Measurements from ENCODE around the gene CORO2B. TPM values are rescaled to one million over a fixed set of nuclear protein-coding genes. Genes with fewer than 3 reads are reported as not detected.

The CORO2B gene
- total RNA-seq, 2 experiments from 2014 or later: 0.09 to 0.11 TPM

GRCh38 chr15:68615811-68616210, 37.0 kb downstream of the CORO2B start:
- ChIA-PET CTCF (no interaction called here), POLR2A (no interaction called here)
- Mint-ChIP-seq H3K4me3 (no peak overlapping the region), H3K4me1 (no peaks in the 10 kb centered on the region), H3K9me3 (ENCODE audit: low read depth) (no peaks in the 10 kb centered on the region), H3K27me3 (peaks cover 6% of the 10 kb centered on the region), H3K27ac (no peak overlapping the region), H3K36me3 (ENCODE audit: low read depth) (no peaks in the 10 kb centered on the region)
- intact Hi-C loops (cut with DNase I, micrococcal nuclease): no loop called here
- no peak for ATAC-seq
- DNase-seq: no peak

GRCh38 chr15:68616397-68616796, 37.6 kb downstream of the CORO2B start:
- Mint-ChIP-seq H3K9me3 (ENCODE audit: low read depth) (no peaks in the 10 kb centered on the region), H3K4me1 (no peaks in the 10 kb centered on the region), H3K4me3 (no peak overlapping the region), H3K27me3 (peaks cover 6% of the 10 kb centered on the region), H3K36me3 (ENCODE audit: low read depth) (no peaks in the 10 kb centered on the region), H3K27ac (no peak overlapping the region)
- POLR2A ChIA-PET: no interaction called here
- intact Hi-C loops (cut with DNase I, micrococcal nuclease): no loop called here
- CTCF ChIA-PET: no interaction called here
- no peak for DNase-seq
- ATAC-seq: no peak

GRCh38 chr15:68617001-68617400, 38.2 kb downstream of the CORO2B start:
- CTCF ChIA-PET: no interaction called here
- intact Hi-C loops (cut with DNase I, micrococcal nuclease): no loop called here
- no peaks in the 10 kb centered on the region for H3K9me3 Mint-ChIP-seq (ENCODE audit: low read depth)

GRCh38 chr15:68617777-68618176, 39.0 kb downstream of the CORO2B start:
- Mint-ChIP-seq H3K36me3 (ENCODE audit: low read depth) (no peaks in the 10 kb centered on the region), H3K27me3 (peaks cover 2% of the 10 kb centered on the region), H3K9me3 (ENCODE audit: low read depth) (no peaks in the 10 kb centered on the region), H3K4me1 (no peaks in the 10 kb centered on the region), H3K27ac (no peak overlapping the region), H3K4me3 (no peak overlapping the region)
- POLR2A ChIA-PET: no interaction called here
- ATAC-seq: no peak
- DNase-seq: no peak
- CTCF ChIA-PET: no interaction called here
- intact Hi-C loops (cut with DNase I, micrococcal nuclease): no loop called here

More at GRCh38 chr15:68617001-68617400, 38.2 kb downstream of the CORO2B start:
- POLR2A ChIA-PET: no interaction called here
- no peak overlapping the region for H3K4me3 Mint-ChIP-seq
- H3K4me1 Mint-ChIP-seq: no peaks in the 10 kb centered on the region
- H3K27me3 Mint-ChIP-seq: peaks cover 6% of the 10 kb centered on the region
- H3K27ac Mint-ChIP-seq: no peak overlapping the region
- ATAC-seq: no peak
- H3K36me3 Mint-ChIP-seq (ENCODE audit: low read depth): no peaks in the 10 kb centered on the region
- no peak for DNase-seq

GRCh38 chr15:68618394-68618793, 39.6 kb downstream of the CORO2B start:
- ChIA-PET CTCF (interaction anchor here (0.7 kb wide), 1 partner anchor 59 kb away, joined by 3 read pairs; no protein-coding TSS in a partner anchor), POLR2A (no interaction called here)
- no peak overlapping the region for H3K27ac Mint-ChIP-seq
- no peak for ATAC-seq
- intact Hi-C loops (cut with DNase I, micrococcal nuclease): no loop called here
- H3K9me3 Mint-ChIP-seq (ENCODE audit: low read depth): no peaks in the 10 kb centered on the region
- no peaks in the 10 kb centered on the region for H3K4me1 Mint-ChIP-seq
- H3K4me3 Mint-ChIP-seq: no peak overlapping the region
- H3K27me3 Mint-ChIP-seq: peaks cover 2% of the 10 kb centered on the region
- DNase-seq: no peak
- H3K36me3 Mint-ChIP-seq (ENCODE audit: low read depth): no peaks in the 10 kb centered on the region

- Mint-ChIP-seq H3K27me3 (peaks cover 2% of the 10 kb centered on the region), H3K4me3 (no peak overlapping the region), H3K27ac (no peak overlapping the region), H3K4me1 (no peaks in the 10 kb centered on the region), H3K36me3 (ENCODE audit: low read depth) (no peaks in the 10 kb centered on the region), H3K9me3 (ENCODE audit: low read depth) (no peaks in the 10 kb centered on the region)
- no peak for DNase-seq
- intact Hi-C loops (cut with DNase I, micrococcal nuclease): no loop called here
- POLR2A ChIA-PET: no interaction called here
- no peak for ATAC-seq
- CTCF ChIA-PET: interaction anchor here (0.7 kb wide), 1 partner anchor 59 kb away, joined by 3 read pairs; no protein-coding TSS in a partner anchor
Observed at GRCh38 chr15:68618908-68619698, 40.3 kb downstream of the CORO2B start.

- DNase-seq (no peak), ATAC-seq (no peak)
- Mint-ChIP-seq H3K4me3 (no peak overlapping the region), H3K9me3 (ENCODE audit: low read depth) (no peaks in the 10 kb centered on the region), H3K27ac (no peak overlapping the region), H3K36me3 (ENCODE audit: low read depth) (no peaks in the 10 kb centered on the region), H3K4me1 (no peaks in the 10 kb centered on the region), H3K27me3 (peaks cover 4% of the 10 kb centered on the region)
- ChIA-PET POLR2A (no interaction called here), CTCF (interaction anchor here (0.6 kb wide), 1 partner anchor 238 kb away, joined by 3 read pairs; no protein-coding TSS in a partner anchor)
- intact Hi-C loops (cut with DNase I, micrococcal nuclease): no loop called here
Observed at GRCh38 chr15:68620721-68621527, 42.1 kb downstream of the CORO2B start.

GRCh38 chr15:68621535-68621934, 42.7 kb downstream of the CORO2B start:
- Mint-ChIP-seq H3K27ac (no peak overlapping the region), H3K36me3 (ENCODE audit: low read depth) (no peaks in the 10 kb centered on the region), H3K4me1 (no peaks in the 10 kb centered on the region), H3K4me3 (no peak overlapping the region), H3K9me3 (ENCODE audit: low read depth) (no peaks in the 10 kb centered on the region), H3K27me3 (peaks cover 5% of the 10 kb centered on the region)
- intact Hi-C loops (cut with DNase I, micrococcal nuclease): no loop called here
- ChIA-PET POLR2A (no interaction called here), CTCF (interaction anchor here (0.6 kb wide), 1 partner anchor 239 kb away, joined by 3 read pairs; no protein-coding TSS in a partner anchor)
- DNase-seq (no peak), ATAC-seq (no peak)

- no peaks in the 10 kb centered on the region for H3K36me3 Mint-ChIP-seq (ENCODE audit: low read depth)
- ChIA-PET CTCF (interaction anchor here (0.6 to 0.9 kb wide), 4 partner anchors 10 to 740 kb away, joined by 3 to 5 read pairs (median 4); no protein-coding TSS in a partner anchor), POLR2A (no interaction called here)
- no peaks in the 10 kb centered on the region for H3K9me3 Mint-ChIP-seq (ENCODE audit: low read depth)
- no peak overlapping the region for H3K4me3 Mint-ChIP-seq
- H3K27me3 Mint-ChIP-seq: peaks cover 4% of the 10 kb centered on the region
- H3K4me1 Mint-ChIP-seq: no peaks in the 10 kb centered on the region
- no peak overlapping the region for H3K27ac Mint-ChIP-seq
- DNase-seq (no peak), ATAC-seq (no peak)
- intact Hi-C loops (cut with DNase I, micrococcal nuclease): no loop called here
Observed at GRCh38 chr15:68623301-68623892, 44.6 kb downstream of the CORO2B start.

- DNase-seq (no peak), ATAC-seq (no peak)
- Mint-ChIP-seq H3K27ac (no peak overlapping the region), H3K9me3 (ENCODE audit: low read depth) (no peaks in the 10 kb centered on the region), H3K4me3 (no peak overlapping the region), H3K36me3 (ENCODE audit: low read depth) (no peaks in the 10 kb centered on the region), H3K4me1 (no peaks in the 10 kb centered on the region), H3K27me3 (peaks cover 4% of the 10 kb centered on the region)
- intact Hi-C loops (cut with DNase I, micrococcal nuclease): no loop called here
- ChIA-PET POLR2A (no interaction called here), CTCF (interaction anchor here (1.1 kb wide), 1 partner anchor 76 kb away, joined by 4 read pairs; no protein-coding TSS in a partner anchor)
Observed at GRCh38 chr15:68625853-68626252, 47.1 kb downstream of the CORO2B start.

- intact Hi-C loops (cut with DNase I, micrococcal nuclease): no loop called here
- no peak overlapping the region for H3K27ac Mint-ChIP-seq
- no peaks in the 10 kb centered on the region for H3K4me1 Mint-ChIP-seq
- DNase-seq (no peak), ATAC-seq (no peak)
- no peaks in the 10 kb centered on the region for H3K9me3 Mint-ChIP-seq (ENCODE audit: low read depth)
- ChIA-PET CTCF (interaction anchor here (1.1 kb wide), 1 partner anchor 76 kb away, joined by 4 read pairs; no protein-coding TSS in a partner anchor), POLR2A (no interaction called here)
- H3K27me3 Mint-ChIP-seq: peaks cover 4% of the 10 kb centered on the region
- no peaks in the 10 kb centered on the region for H3K36me3 Mint-ChIP-seq (ENCODE audit: low read depth)
- H3K4me3 Mint-ChIP-seq: no peak overlapping the region
Observed at GRCh38 chr15:68626283-68626682, 47.5 kb downstream of the CORO2B start.

All from activated CD4-positive, alpha-beta T cell treated with anti-CD3 and anti-CD28 coated beads for 36 hours (primary cell).